Activated CD4-positive, alpha-beta T cell treated with anti-CD3 and anti-CD28 coated beads, Interleukin-2, amount 50 U/mL, for 4 hours (primary cell): ENCODE data around the gene UBE2V1.
A peak's percentile ranks its signal among the peaks of the same experiment; 100 is the strongest.
"Not testable (repeated sequence)": the region's sequence is repeated elsewhere in the genome, so short reads cannot be mapped to it uniquely, and the experiment has no call there.

ENCODE experiments used
- DNase-seq, 2 experiments: peaks; one replicate each; pipeline ENCODE4 v3.0.0-alpha.2; 2020

UBE2V1 gene

GRCh38 chr20:50113420-50114224 is 672 bp upstream of the UBE2V1 start:
- DNase-seq: no peak

GRCh38 chr20:50111829-50112495 is 988 bp downstream of the UBE2V1 start:
- DNase-seq: no peak

- DNase-seq: peak; percentile 31 to 46
Measured at GRCh38 chr20:50111120-50111828, 1.7 kb downstream of the UBE2V1 start.

- DNase-seq: no peak
Measured at GRCh38 chr20:50110141-50111047, 2.6 kb downstream of the UBE2V1 start.

GRCh38 chr20:50108556-50109235 is 4.3 kb downstream of the UBE2V1 start:
- DNase-seq: no peak

- no peak for DNase-seq
Measured at GRCh38 chr20:50107796-50108331, 5.1 kb downstream of the UBE2V1 start.

- DNase-seq: no peak
Measured at GRCh38 chr20:50107086-50107660, 5.8 kb downstream of the UBE2V1 start.

GRCh38 chr20:50106669-50107068 is 6.3 kb downstream of the UBE2V1 start:
- DNase-seq: not testable (repeated sequence)

- peak; percentile 49 to 53 for DNase-seq
Measured at GRCh38 chr20:50103464-50104107, 9.4 kb downstream of the UBE2V1 start.

- not testable (repeated sequence) for DNase-seq
Measured at GRCh38 chr20:50102551-50102950, 10.4 kb downstream of the UBE2V1 start.

- DNase-seq: no peak
Measured at GRCh38 chr20:50101887-50102286, 11.1 kb downstream of the UBE2V1 start.

- no peak for DNase-seq
Measured at GRCh38 chr20:50101281-50101680, 11.7 kb downstream of the UBE2V1 start.

GRCh38 chr20:50100552-50100951 is 12.4 kb downstream of the UBE2V1 start:
- no peak for DNase-seq

GRCh38 chr20:50099565-50099991 is 13.4 kb downstream of the UBE2V1 start:
- no peak for DNase-seq

- DNase-seq: no peak
Measured at GRCh38 chr20:50099113-50099512, 13.8 kb downstream of the UBE2V1 start.

- DNase-seq: no peak
Measured at GRCh38 chr20:50098259-50098658, 14.7 kb downstream of the UBE2V1 start.

GRCh38 chr20:50097843-50098242 is 15.1 kb downstream of the UBE2V1 start:
- no peak for DNase-seq

- DNase-seq: no peak
Measured at GRCh38 chr20:50096237-50096636, 16.7 kb downstream of the UBE2V1 start.

GRCh38 chr20:50095476-50096078 is 17.4 kb downstream of the UBE2V1 start:
- no peak for DNase-seq

- no peak for DNase-seq
Measured at GRCh38 chr20:50094522-50094921, 18.4 kb downstream of the UBE2V1 start.
